ENCODE results near the gene POLR2J.
"Not testable (repeated sequence)": the region's sequence is repeated elsewhere in the genome, so short reads cannot be mapped to it uniquely, and the experiment has no call there.

Gene POLR2J

GRCh38 chr7:102478314-102479208, at the start of gene POLR2J:
POLR2J (minus strand) TSS chr7:102478922; CDS start chr7:102478860, 62 bp downstream.
- peak; percentile 86 for DNase-seq (ENCODE audit: low read depth, low spot score)

GRCh38 chr7:102527822-102528793, 49.4 kb upstream of the POLR2J start:
- not testable (repeated sequence) for DNase-seq (ENCODE audit: low read depth, low spot score)

- not testable (repeated sequence) for DNase-seq (ENCODE audit: low read depth, low spot score)
These were observed 48.5 kb upstream of the POLR2J start for GRCh38 chr7:102527182-102527581.

GRCh38 chr7:102524803-102525202, 46.1 kb upstream of the POLR2J start:
- not testable (repeated sequence) for DNase-seq (ENCODE audit: low read depth, low spot score)

GRCh38 chr7:102520797-102521196, 42.1 kb upstream of the POLR2J start:
- DNase-seq (ENCODE audit: low read depth, low spot score): not testable (repeated sequence)

- DNase-seq (ENCODE audit: low read depth, low spot score): not testable (repeated sequence)
These were observed 38.9 kb upstream of the POLR2J start, which contains the start of gene RASA4B for GRCh38 chr7:102517550-102518147. RASA4B (minus strand) TSS chr7:102517777; CDS start chr7:102517710, 67 bp downstream.

GRCh38 chr7:102516951-102517350, 38.2 kb upstream of the POLR2J start:
- not testable (repeated sequence) for DNase-seq (ENCODE audit: low read depth, low spot score)

GRCh38 chr7:102515889-102516288, 37.2 kb upstream of the POLR2J start:
- not testable (repeated sequence) for DNase-seq (ENCODE audit: low read depth, low spot score)

GRCh38 chr7:102514881-102515721, 36.4 kb upstream of the POLR2J start:
- DNase-seq (ENCODE audit: low read depth, low spot score): not testable (repeated sequence)

- DNase-seq (ENCODE audit: low read depth, low spot score): not testable (repeated sequence)
These were observed 34.0 kb upstream of the POLR2J start for GRCh38 chr7:102512642-102513221.

GRCh38 chr7:102511860-102512522, 33.3 kb upstream of the POLR2J start:
- DNase-seq (ENCODE audit: low read depth, low spot score): not testable (repeated sequence)

GRCh38 chr7:102510575-102510974, 31.9 kb upstream of the POLR2J start:
- DNase-seq (ENCODE audit: low read depth, low spot score): not testable (repeated sequence)

- DNase-seq (ENCODE audit: low read depth, low spot score): not testable (repeated sequence)
These were observed 28.8 kb upstream of the POLR2J start for GRCh38 chr7:102507410-102508088.

GRCh38 chr7:102505298-102506185, 26.8 kb upstream of the POLR2J start:
- DNase-seq (ENCODE audit: low read depth, low spot score): not testable (repeated sequence)

- DNase-seq (ENCODE audit: low read depth, low spot score): not testable (repeated sequence)
These were observed 24.4 kb upstream of the POLR2J start for GRCh38 chr7:102503141-102503540.

GRCh38 chr7:102498321-102498720, 19.6 kb upstream of the POLR2J start:
- not testable (repeated sequence) for DNase-seq (ENCODE audit: low read depth, low spot score)

GRCh38 chr7:102497308-102497707, 18.6 kb upstream of the POLR2J start:
- not testable (repeated sequence) for DNase-seq (ENCODE audit: low read depth, low spot score)

- not testable (repeated sequence) for DNase-seq (ENCODE audit: low read depth, low spot score)
These were observed 18.1 kb upstream of the POLR2J start for GRCh38 chr7:102496861-102497260.

Measured in activated CD4-positive, CD25-positive, alpha-beta regulatory T cell treated with anti-CD3 and anti-CD28 coated beads, Interleukin-2, amount 50 U/mL, for 16 hours (primary cell).